ENCODE measurements around the gene PKN2.
"Not testable (repeated sequence)": the region's sequence is repeated elsewhere in the genome, so short reads cannot be mapped to it uniquely, and the experiment has no call there.

The PKN2 gene

DNA sequence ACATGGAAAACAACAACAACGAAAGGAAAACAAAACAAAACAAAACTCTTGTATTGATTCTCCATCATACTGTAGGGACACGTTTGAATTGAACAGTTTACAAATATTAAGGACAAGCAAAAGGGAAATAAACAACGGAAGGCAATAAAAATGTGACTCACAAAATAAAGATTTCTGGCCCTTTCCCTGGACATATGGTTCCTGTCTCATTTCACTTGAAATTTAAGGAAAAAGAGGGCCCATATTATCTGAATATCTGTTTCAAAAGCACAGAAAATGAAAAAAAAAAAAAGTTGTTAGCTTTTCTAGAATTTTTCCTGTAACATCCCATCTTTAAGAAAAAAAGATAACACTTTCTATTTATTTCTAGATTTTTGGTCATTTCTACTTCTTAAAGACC is 3.6 kb upstream of the PKN2 start:
- DNase-seq (ENCODE audit: low spot score): no peak

DNA sequence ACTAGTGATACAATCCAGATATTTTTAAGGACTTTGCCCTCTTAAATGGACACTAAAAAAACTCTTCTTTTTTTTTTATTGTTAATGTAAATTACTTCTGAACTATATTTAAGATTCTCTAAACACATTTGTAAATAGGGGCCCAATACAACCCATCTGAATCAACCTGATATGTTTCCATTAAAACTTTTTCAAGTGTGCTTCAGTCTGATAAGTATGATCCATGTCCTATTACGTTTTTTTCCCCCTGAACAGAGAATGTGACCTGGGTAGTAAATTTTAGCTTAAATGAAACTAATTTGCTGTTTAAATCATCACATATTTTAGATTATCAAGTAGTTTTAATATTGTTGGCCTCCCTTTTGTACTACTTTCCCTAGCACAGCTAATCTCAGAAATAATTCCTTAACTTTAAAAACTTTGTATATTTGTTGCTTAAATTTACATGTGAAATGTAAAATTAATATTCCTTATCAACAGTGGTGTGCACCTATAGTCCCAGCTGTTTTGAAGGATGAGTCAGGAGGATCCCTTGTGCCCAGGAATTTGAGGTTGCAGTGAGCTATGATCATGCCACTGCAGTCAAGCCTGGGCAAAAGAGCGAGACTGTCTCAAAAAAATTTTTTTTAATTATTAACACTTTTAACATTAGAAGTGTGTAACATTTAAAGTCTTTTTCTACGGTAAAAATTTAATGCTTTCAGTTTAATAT is 3.0 kb upstream of the PKN2 start:
- DNase-seq (ENCODE audit: low spot score): no peak

DNA sequence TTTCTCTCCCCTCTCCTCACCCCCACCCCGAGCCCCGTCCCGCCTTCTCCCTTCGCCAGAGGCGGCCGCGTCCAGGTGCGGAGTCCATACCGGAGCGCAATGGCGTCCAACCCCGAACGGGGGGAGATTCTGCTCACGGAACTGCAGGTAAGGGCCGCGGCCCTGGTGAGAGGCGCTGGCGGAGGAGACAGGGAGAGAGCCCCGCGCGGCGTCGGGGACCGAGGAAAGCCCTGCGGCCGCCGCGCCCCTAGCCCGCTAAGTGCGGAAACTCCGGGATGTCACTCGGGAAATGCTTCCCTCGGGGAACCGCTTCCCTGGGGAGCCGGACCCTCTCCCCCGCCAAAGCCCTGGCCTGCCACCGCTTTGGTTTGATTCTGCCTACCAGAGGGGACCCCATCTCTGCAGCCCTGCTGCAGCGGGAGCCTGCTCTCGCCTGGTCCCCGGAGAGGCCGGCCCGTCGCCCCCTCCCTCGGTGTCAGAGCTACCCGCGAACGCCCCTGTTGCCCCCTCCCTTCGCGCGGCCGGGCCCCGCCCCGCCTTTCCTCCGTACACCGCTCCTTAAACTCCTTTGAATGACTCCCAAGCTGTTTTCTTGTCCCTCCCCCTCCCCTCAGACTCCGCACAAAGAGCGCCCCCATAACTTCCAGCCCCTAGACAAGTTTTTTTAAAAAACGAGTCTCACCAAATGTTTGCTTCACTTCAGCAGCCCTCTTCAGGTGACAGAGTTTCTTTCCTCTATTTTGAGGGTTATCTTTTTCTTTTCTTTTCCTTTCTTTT is 597 bp downstream of the PKN2 start:
- peak; percentile 49 for DNase-seq (ENCODE audit: low spot score)

DNA sequence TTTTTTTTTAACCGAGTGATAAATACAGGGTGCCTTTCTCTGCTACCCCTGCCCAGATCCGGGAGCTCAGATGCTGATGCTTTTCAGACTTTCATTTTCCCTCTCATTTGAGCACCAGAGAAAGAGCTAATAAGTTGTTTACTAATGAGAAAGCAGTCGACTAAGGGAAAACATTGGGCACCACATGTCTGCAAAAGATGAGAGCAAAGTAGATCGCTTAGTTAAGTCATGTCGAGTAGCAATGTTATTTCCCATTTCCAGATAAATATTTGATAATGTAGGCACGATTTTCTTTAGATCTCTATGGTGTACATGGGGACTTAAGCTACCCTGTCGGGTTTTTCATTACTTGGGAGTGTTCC is 1.2 kb downstream of the PKN2 start:
- DNase-seq (ENCODE audit: low spot score): peak; percentile 33

DNA sequence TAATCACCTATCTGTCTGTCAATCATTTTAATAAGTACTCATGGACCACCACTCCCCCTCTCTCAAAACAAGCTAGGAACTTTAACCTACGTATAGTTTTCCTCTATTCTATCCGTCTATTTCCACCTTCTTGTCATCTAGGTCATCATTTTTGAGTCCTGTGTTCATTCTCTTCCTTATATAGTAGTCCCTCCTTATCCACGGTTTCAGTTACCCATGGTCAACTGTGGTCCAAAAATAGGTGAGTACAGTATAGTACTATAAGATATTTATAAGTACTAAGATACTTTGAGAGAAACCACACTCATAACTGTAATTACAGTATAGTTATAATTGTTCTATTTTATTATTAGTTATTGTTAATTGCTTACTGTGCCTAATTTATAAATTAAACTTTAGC is 7.5 kb downstream of the PKN2 start:
- DNase-seq (ENCODE audit: low spot score): no peak

DNA sequence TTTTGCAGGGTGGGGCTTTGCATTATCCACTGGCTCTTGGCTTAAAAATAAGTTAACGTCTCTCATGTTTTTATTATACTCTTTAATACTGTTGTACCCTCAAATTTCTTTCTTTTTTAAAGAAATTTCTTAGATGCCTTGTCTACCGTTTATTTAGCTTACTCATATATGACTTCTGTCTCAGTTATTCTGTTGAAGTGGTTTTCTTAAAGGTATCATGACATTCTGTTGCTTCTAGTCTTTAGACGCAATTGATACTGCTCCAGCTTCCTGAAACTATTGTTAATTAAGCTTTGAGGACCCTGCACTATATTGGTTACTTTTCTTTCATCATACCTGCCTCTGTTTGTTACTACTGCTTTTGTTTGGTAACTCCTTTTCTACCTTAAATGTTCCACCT is 11.7 kb downstream of the PKN2 start:
- no peak for DNase-seq (ENCODE audit: low spot score)

DNA sequence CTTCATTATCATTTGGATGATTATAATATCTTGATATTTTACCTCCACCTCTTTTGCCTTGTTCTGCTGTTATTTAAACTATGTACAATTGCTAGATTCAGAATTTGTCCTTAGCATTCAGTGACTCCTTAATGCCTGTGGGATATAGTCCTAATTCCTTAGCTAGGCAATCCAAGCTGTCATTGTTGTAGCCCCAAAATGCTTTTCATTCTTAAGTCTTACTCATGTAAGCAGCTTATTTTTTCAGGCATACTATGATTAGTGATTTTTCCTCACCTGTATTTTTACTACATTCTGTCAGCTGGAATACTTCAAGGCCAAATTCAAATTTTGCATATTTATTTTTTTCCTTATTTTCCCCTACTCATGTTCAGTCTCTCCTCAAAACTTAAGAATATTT is 13.4 kb downstream of the PKN2 start:
- DNase-seq (ENCODE audit: low spot score): no peak

DNA sequence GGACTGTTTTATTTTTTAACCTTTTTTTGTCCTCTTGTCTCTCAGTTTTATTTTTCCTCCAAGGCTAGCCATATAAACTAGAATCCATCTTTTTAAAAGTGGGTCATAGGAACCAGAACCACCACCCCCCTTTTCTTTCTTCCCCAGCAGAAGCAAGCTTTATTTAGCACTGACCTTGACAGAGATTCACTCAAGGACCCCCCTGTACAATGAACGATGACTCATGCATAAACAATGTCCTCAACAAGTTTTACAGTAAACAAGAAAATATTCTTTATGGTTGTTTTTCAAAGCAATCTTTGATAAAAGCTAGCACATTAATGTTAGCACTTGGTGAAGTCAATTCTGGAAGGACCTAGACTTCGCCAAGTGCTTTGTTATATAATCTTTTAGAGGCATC is 14.1 kb downstream of the PKN2 start:
- no peak for DNase-seq (ENCODE audit: low spot score)

DNA sequence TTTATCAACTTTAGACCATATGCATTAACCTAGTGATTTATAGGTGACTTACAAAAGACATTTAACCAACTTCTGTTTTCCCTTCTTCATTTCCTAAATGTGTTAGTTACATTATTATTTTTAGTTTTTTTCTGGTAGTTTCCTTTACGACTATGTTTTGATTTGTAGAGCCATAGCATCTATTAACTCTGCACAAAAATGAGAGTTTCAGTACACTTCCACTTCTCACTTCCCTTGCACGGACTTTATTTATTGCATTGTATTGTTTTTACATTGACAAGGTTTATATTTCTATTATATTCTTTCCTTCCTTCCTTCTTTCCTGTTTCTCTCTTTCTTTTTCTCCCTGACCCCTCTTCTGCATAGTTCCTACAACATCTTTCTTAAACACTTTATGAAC is 14.7 kb downstream of the PKN2 start:
- DNase-seq (ENCODE audit: low spot score): no peak

DNA sequence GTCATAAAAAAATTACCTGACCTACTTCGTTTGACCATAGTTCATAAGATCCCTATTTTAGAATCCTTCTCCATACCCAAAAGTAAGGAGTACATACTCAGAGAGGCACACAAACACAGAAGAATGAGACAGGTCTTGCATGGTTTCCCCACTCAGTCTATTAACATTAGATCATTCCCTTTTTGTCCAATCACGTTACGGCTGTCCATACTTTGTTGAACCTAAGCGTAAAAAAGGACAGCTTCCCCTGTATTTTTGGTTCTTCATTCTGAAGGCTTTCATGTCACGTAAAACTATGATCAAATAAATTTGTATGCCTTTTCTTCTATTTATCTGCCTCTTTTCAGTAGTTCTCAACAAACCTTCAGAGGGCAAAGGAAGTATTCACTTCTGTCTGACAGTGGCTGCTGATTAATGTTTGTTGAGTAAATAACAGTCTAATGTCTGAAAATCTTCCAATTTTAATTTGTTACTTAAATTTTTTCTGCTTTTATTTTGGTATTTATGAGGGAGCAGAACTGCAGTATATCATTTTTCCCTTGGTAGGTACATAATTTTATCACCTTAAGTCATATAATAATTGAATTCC is 16.4 kb downstream of the PKN2 start:
- DNase-seq (ENCODE audit: low spot score): no peak

DNA sequence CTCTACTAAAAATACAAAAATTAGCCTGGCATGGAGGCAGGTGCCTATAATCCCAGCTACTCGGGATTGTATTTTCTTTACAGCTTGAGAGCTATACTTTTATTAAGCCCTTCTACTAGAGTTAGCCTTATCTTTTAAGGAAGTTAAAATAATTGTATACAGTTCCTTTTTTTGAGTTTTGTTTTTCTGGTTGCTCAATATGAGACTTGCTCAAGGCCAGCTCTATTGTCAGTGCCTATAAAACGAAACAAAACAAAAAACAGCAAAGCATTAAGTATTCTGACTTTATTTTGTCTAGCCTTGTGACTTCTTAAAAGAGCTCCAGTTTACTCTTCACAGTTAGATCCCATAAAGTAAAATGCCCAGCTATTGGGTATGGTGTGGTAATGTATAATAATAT is 17.2 kb downstream of the PKN2 start:
- peak; percentile 60 for DNase-seq (ENCODE audit: low spot score)

DNA sequence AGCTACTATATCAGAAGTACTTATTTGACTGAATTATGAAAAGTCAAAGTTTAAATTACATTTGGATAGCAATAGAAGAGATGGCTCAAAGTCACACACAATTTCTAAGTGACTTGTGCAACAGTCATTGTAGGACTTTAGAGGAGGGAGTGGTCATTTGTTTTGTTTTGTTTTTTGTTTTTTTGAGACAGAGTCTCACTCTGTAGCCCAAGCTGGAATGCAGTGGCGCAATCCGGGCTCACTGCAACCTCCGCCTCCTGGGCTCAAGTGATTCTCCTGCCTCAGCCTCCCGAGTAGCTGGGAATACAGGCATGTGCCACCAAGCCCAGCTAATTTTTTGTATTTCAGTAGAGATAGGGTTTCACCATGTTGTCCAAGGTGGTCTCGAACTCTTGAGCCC is 17.7 kb downstream of the PKN2 start:
- DNase-seq (ENCODE audit: low spot score): not testable (repeated sequence)

DNA sequence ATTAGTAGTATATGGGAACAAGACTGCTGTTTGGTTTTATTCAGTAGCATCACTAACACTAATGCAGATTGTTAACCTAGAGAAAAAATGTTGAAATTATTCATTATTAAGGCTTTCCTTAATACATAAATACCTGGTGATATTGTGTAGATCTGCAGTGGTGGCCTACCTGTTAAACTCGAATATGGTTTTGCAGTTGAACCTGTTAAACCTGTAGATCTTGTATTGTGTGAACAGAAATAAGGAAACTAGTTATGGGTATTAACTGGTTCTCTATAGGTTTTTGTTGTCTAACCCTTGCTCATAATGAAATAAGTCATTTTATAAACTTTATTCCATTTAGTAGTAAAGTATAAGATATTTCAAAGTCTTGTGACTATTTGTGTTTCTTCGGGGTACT is 23.9 kb downstream of the PKN2 start:
- no peak for DNase-seq (ENCODE audit: low spot score)

DNA sequence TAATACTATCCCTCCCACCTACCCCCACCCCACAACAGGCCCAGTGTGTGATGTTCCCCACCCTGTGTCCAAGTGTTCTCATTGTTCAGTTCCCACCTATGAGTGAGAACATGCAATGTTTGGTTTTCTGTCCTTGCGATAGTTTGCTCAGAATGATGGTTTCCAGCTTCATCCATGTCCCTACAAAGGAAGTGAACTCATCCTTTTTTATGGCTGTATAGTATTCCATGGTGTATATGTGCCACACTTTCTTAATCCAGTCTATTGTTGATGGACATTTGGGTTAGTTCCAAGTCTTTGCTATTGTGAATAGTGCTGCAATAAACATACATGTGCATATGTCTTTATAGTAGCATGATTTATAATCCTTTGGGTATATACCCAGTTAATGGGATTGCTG is 28.8 kb downstream of the PKN2 start:
- not testable (repeated sequence) for DNase-seq (ENCODE audit: low spot score)

DNA sequence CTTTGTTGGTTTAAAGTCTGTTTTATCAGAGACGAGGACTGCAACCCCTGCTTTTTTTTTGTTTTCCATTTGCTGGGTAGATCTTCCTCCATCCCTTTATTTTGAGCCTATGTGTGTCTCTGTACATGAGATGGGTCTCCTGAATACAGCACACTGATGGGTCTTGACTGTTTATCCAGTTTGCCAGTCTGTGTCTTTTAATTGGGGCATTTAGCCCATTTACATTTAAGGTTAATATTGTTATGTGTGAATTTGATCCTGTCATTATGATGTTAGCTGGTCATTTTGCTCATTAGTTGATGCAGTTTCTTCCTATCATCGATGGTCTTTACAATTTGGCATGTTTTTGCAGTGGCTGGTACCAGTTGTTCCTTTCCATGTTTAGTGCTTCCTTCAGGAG is 32.5 kb downstream of the PKN2 start:
- not testable (repeated sequence) for DNase-seq (ENCODE audit: low spot score)

DNA sequence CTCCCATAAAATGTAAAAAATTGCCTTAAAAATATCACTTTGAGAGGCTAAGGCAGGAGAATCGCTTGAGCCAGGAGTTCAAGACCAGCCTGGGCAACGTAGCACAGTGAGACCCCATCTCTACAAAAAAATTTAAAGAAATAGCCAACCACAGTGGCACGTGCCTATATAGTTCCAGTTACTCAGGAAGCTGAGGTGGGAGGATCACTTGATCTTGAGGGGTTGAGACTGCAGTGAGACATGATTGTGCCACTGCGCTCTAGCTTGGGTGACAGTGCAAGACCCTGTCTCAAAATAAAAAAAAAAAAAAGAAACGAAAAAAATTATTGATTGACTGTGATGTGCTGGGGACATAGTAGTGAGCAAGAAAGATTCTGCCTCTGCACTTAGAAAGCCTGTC is 38.4 kb downstream of the PKN2 start:
- DNase-seq (ENCODE audit: low spot score): no peak

DNA sequence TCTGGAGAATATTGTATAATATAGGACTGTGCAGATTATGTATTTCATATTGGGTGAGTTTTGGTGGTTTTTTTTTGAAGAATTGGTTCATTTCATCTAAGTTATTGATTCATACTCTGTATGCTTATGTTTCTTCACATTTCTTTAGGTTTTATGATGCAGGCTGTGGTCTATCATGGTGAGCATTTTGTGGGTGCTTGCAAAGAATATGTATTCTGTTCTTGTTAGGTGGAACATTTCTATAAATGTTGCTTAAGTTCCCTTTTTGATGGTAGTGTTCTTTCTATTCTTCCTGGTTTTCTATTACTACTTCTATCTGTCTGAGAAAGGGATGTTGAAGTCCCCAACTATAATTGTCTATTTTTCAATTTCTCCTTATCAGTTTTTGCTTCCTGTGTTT is 42.6 kb downstream of the PKN2 start:
- DNase-seq (ENCODE audit: low spot score): no peak

DNA sequence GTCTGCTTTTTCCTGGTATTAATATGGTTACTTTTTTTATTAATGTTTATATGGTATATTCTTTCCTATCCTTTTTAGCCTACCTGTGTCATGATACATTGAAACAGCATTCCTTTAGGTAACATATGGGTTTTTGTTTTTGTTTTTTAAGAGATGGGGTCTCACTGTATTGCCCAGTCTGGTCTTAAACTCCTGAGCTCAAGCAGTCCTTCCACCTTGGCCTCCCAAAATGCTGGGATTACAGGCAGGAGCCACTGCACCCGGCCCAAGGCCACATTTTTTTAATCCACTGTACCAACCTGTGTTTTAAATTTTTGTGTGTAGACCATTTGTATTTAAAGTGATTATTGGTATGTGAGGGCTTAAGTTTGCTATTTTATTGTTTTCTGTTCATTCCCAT is 43.1 kb downstream of the PKN2 start:
- no peak for DNase-seq (ENCODE audit: low spot score)

DNA sequence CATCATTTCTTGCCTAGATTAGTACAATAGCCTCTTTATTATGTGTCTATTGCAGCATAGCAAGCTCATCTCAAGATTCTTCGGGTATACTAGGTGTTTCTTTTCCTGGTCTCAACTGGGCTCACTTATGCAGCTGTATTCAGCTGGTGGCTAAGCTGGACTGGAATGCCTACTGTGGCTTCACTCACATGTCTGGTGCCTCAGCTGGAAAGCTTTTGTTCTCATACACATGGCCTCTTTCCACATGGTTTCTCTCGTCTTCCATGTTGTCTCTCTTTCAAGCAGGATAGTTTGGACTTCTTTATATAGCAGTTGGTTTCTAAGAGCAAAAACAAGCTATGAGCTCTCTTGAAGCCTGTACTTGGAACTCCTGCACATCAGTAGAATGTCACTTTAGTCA is 45.2 kb downstream of the PKN2 start:
- no peak for DNase-seq (ENCODE audit: low spot score)

DNA sequence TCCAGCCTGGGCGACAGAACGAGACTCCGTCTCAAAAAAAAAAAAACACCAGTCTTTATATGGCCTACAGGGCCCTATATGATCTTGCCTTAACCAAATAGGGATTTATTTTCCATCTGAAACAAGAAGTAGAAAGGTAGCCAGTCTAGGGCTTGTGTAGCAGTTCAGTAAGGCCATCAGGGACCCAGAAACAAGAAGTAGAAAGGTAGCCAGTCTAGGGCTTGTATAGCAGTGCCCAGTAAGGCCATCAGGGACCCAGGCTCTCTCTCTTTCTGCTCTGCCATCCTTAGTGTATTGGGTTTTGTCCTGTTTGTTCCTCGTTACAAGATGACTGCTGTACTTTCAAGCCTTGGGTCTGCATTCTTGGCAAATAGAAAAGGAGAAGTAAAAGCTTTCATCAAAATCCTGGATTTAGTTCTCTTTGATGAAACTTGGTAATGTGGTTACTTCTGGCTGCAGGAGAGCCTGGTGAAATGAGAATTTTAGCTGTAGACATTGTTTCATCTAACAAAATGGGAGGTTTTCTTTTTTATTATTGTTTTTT is 46.1 kb downstream of the PKN2 start:
- DNase-seq (ENCODE audit: low spot score): peak; percentile 64

DNA sequence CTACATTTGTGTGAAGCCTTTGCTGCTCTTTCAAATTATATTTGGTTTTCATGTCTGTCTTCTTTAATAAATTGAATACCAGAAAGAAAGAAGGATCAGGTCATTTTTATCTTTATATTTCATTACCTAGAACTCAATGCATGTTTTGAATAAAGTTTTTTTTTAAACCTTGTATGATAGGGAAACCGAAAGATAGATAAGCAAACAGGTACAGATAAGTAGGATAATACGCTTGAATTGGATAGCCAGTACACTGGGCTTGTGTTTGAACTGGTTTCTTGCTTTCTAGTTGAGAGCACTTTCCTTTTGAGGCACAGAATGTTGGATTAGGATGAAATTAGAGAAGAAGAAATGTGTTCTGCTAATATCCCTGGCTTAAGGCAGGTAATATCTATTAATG is 46.9 kb downstream of the PKN2 start:
- no peak for DNase-seq (ENCODE audit: low spot score)

DNA sequence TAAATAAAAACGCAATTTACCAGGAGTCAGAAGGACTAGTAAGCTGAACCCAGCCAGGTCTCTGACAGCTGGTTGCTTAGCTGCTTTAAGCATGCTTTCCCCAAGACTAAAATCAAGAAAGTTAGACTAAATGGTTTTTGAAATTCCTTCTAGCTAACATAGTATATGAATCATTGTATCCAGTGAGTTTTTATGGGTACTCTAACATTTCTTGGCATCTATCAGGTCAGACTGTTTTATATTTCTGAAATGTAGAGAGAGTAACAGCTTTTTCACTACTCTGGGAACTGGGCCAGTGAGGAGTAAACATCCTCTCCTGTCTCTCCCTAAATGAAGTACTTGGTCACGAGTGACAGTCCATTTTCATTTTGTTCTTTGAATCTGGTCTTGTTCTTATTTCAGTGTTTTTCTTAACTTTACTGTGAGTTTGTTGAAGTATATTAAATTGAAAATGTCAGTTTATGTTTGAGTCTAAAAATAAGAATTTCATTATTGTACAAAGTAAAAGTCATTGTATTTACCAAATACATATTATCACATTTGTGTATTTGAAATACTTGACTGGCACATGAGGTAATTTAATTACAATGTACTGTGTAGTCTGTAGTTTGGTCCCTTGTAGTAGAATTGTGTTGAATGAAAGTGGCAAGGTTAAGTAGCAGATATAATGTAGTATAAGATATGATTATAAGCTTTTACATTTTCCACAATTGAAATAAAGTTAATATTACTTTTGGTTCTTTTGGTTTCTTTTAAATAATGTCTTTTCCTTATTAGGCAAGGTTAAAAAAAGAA is 47.6 kb downstream of the PKN2 start:
- peak; percentile 84 for DNase-seq (ENCODE audit: low spot score)

Data from pons (tissue), 1 donor.